Activated CD4-positive, alpha-beta T cell treated with anti-CD3 and anti-CD28 coated beads, Interleukin-2, amount 50 U/mL, for 24 hours (primary cell): ENCODE data around the gene FBXW12.

Source experiments
- DNase-seq, 2 donors: peaks; one replicate each; pipeline ENCODE4 v3.0.0-alpha.2; 2020; ENCODE audit warnings: low read depth in 1 of 2, low spot score in 1 of 2

The FBXW12 gene

DNA sequence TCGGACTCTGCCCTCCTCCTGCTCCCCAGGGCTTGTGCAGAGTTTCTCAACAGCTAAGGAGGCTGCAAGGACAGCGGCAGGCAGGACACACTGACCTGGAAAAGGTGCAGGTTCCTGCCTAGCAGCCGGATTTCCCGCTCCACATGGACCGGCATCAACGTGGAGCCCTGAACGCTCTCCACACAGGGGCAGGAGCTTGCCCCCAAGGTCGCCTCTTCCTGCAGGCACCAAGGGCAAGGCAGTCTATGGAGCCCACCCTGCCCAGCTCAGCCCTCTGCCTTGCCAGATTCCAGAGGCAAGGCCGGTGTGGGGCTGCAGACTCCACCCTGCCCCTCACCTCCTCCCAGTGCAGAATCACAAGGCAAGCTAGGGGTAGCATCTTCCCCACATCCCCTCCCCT lies 47.1 kb downstream of the FBXW12 start:
- no peak for DNase-seq

DNA sequence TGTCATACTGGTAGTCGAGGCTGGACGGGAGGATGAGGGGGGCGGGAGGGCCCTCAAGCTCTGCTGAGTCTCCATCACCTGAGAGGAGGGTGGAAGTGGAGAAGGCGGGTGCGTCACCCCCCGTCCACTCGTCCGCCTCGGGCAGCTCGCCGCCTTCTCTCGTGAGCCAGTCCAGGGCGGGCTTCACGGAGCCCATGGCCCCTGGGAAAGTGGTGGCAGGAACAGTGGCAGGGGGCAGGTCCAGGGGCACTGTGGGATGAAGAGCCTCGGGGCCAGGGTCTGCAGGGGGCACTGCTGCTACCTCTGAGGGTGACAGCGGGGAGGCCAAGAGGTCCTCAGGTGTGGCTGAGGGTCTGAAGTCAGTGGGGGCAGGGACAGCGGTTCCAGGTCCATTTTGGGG lies 47.6 kb downstream of the FBXW12 start:
- DNase-seq: no peak

DNA sequence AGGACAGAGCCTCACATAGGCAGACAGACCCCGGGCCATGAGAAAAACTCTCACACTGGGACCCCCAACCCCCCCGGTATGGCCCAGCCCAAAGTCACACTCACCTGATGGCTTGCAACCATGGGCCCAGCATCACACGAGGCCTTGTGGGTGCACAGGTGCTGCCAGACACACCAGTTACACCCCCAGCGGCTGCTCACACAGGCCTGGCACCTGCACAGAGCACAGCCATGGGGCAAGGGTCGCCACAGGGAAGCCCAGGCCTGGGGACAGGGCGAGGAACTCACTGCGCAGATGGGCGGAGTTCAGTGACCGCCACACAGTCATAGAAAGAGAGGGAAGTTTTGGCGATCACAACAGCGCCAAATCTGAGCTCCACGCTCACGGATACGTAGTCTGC lies 48.5 kb downstream of the FBXW12 start:
- no peak for DNase-seq

DNA sequence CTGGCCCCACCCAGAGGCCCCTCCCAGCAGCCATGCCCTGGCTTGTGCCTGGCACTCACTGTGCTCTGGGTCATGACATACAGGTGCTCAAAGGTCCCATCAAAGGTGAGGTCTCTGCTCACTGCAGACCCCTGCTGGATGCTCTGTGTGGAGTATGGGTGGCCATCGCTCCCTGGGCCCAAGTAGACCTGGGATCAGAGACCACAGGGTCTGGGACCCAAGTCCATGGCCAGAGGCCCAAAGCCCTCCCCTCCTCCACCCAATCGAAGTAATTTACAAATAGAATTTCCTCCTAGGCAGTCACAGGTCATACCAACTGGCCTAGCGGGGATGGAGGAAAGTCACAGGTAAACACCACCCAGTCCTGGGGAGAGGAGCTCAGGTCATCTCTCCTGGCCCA lies 50.3 kb downstream of the FBXW12 start:
- no peak for DNase-seq

DNA sequence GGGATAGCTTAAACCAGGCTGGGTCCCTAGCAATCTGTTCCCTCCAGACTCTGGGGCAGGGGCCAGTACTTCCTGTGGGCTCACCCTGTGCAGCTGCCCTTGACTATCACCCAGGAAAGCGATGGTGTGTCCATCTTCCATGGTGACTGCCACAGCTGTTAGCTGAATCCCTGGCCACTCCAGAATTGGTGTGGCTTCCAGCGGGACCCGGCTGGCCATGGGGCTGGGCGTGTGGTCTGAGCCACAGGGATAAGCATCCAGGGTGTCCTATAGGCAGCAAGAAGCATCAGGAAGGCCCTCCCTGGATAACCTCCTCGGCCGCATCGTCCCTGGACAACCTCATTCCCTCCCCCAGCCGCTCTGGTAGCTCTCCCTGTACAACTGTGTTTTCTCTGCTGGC lies 50.7 kb downstream of the FBXW12 start:
- DNase-seq: no peak

DNA sequence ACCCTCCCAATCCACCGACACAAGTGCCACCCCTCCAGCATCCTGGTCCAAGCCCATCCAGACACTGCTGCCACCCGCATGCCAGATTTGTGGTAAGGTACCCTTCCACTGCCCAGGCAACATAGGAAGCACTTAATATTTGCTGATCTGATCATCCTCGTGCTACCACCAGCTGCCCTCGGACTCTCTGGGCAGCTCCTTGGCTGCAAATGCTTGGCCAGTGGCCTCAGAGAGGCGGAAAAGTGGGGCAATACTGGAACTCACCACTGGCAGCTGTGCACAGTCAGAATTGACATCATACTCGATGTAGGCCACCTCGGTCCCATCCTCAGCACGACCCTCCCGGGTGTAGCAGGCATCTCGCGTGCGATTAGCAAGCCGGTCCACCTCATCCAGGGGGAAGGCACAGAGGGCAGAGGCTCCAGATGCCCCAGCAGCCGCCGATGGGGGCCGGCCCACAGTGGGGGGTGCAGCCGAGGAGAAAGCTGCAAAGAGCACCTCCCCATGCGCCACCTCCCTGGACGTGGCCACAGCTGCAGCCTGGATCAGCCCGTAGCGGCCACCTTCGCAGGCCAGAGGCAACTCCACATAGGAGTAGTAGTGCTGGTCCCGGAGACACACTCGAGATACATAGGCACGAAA lies 51.3 kb downstream of the FBXW12 start:
- DNase-seq: no peak

DNA sequence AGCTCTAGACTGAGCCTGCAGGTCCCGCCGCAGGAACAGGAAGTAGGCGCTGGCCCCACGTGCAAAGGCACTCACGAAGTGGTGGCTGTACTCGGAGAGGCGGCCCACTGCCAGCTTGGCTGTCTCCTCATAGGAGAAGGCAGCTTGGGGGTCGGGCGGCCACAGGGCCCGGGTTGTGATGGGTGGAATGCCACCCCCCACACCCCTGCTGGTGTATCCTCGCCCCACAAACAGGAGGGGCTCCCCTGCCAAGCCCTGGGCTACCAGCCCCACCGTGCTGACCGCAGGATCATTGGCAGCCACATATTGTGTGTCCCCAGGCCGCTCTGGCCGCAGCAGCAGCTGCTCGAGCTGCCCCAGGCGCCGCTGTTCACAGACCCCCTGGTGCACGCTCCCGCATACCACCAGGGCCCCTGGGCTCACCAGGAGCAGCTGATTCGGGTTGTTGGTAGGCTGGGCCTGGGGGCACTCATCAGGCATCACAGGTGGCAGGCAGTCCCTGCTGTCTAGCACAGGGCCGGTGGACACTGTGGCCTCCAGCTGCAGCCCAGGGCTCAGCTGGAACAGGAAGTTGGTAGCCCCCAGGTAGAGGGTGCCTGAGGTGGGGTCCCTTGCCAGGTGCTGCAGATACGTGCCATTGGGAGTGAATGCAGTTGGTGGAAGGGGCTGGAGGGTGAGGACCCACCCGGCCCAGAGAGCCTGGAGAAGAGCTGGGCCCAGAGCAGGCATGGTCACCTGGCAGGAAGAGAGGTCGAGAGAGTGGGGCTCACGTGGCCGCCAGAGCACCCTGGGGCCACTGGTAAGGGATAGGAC lies 52.1 kb downstream of the FBXW12 start:
- DNase-seq: no peak

DNA sequence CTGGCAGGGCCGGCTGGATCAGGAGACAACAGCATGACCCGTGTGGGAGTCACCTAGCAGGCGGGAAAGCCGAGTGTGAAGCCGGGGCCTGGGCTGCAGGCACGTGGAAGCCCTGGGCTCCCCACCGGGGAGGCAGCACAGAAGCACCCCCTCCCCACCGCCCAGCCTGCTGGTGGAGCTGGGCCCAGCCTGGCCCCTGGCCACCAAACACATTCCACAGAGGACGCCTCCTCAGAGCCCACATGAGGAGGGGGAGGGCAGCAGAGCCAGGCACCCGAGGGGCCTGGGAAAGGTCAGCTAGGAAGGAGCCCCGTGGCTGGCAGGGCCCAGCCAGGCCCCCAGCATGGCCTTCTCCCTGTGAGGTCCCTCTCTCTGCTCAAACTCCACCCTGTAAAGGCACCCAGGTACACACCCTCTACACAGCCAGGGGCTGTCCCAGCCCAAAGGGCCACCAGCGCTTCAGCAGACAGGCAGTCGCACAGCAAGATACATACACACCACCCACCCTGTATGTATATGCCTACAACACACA lies 53.3 kb downstream of the FBXW12 start:
- DNase-seq: no peak

DNA sequence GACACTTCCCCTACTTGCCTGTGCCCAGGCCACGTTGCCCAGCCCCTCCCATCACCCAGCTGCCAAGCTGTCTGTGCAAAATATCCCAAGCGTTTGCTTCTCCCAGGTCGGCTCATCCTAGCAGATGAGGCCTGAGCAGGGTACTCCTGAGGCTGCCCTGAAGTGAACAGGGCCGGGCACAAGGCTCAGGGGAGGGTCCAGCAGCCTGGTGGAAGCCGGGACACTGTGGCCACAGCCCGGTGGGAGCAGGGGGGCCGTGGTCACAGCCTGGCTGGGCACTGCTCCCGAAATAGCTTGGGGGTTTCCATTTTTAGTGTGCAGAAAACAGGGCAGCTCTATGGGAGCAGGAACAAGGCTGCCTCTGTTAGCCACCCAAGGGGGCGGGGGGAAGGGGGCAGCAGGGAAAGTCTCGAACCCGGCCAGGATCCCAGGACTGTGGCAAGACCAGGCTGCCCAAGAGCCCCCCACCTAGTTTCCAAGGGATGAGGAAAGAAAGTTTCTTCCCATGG lies 54.4 kb downstream of the FBXW12 start:
- DNase-seq: no peak

DNA sequence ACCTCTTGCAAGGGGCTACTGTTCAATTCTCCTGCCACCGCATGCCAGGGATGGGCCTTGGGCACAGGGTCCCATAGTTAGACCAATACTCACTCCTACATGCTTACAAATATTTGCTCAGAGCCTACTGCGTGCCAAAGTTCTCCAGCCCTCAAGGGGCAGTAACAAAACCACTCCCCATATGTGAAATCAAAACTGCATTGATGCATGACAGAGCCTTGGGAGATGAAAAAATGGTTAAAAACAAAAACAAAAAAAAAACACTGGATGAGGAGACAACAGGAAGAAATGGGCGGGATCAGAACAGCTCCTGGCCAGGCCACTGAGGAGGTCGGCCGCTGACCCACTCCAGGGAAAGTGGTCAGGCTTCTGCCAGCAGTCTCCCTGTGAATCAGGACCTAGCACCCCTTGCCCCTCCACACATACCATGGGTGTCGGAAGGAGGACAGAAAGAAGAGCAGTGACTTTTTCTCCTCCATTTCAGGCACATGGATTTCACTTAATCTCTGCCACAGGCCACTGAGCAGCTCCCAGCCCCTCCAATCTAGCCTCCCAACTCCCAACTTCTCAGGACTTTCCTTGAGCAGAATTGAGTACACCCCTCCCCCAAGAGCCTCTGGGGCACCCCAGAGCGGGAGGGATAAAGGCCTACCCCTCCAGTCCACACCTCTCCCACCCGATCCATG lies 55.1 kb downstream of the FBXW12 start:
- no peak for DNase-seq

DNA sequence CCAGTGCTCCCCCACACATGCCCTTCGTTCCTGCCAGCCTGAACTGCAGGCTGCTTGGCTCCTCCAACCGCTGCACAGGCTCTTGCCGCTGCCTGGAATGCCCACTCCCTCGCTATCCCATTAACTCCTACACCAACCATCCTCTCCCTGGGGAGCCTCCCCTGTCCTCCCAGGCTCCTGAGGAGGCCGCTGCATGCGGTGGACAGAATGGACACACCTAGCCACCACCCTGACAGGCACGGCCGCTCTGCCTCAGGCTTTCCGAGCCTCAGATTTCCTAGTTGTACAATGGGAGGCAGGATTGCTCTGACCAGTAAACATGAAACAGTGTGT lies 55.6 kb downstream of the FBXW12 start:
- no peak for DNase-seq

DNA sequence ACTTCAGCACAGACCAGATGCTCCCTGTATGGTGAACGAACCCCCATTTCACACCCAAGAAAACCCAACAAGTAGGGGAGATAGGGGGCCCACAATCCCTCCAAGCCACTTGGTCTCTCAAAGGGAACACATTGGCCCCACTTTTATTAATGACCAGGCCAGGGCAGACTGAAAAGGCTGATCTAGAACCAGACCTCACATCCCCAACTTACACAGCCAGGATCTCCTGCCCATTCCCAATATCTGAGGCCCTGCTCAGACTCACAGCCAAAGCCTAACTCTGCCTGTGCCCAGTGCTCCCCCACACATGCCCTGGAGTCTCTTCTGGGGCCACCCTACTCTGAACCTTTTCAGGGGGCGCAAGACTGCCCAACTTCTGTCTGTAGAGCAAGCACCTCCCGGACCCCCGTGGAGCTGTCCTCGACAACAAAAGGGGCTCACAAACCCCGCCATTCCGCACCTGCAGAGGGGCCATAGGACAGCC lies 56.1 kb downstream of the FBXW12 start:
- no peak for DNase-seq

DNA sequence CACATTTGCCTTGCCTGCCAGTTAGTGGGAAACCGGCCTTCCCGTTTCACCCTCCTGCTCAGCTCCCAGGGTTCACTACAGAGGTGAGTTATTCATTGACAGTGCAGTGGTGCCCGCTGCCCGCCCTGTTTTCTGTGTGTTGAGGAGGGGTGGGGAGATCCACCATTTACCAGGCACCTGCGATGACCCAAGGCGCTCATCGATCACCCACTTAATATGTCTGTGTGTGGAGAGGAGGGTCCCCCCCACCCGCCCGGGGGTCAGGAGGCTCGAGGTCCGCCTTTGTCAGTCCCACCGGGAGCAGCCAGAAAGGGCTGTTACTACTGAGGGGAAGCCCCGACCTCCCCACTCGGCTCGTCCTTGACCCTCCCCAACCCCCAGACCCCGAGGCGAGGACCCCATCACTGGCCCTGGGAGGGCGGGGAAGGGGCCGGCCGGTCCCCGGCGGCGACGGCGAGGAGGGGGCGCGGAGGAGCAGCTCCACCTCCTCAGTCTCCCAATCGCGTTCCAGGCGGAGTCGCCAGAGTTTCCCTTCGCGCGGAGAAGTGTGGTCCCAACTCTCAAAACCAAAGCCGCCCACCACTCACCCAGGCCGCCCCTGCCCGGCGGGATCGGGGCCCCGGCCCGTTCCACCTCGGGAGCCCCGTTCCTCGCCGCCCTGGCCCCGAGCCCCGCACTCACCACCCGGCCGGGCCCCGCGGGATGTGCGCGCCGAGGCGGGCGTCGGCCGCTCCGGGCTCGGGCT lies 56.7 kb downstream of the FBXW12 start:
- no peak for DNase-seq

DNA sequence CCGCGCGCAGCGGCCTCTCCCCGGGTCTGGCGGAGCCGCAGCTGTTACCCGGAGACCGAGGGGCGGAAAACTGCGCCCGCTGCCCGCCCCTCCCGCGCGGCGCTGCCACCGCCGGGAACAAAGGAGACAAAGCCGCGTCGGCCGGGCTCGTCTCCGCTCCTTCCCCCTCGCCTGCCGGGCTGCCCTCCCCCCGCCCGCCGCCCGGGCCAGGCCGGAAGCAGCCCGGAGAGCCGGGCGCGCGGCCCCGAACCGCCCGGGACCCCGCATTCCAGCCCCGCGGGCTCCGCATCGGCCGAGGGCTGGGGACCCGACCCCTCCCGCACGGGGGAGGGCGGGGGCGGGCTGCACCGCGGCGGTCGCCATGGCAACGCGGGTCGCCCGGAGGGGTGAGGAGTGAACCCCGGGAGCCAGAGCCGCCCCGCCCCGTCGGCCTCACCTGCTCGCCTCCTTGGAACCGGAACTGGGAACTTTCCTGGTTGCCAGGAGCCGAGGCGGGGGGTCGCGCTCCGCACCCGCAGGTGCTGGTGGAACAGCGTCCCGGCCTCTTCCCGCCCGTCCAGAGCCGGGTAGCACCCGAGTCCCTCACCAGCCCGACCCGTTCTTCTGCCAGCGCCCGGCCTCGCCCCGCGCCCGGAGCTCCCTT lies 57.4 kb downstream of the FBXW12 start:
- peak; percentile 27 to 32 for DNase-seq

DNA sequence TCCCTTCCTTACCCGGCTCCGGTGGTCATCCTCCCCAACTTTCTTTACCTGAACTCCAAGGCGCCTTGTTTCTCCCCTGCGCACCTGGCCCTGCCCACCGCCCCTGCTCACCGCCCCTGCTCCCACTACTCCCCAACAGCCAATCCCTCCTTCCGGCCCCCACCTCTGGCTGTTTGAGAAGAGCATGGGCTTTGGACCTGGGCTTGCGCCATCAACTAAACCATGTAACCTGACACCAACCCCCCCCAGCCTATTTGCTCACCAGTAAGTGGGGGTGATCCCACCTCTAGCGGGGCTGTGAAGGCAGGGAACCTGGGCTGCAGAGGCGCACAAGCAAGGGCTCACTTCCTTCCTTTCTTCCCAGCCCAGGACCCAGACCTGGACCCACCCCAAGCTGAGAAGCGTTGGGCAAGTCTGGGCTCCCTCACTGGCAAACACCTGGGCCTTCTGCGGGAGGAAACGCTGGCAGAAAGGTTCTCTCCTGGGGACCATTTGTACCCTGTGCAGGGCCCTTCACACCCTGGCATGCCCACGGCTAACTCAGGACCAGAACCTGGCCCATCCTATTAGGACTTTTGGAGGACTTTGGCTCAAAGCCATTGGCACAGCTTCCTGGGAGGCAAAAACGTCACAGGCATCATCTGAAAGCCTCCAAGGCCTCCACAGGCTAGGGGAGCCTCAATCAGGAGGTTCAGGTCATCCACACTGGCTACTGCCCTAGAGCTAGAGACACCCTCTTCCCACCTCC lies 58.1 kb downstream of the FBXW12 start, which contains the start of gene PLXNB1:
Gene PLXNB1, minus strand, starts transcription at position 127 of the 748 bp plus-strand sequence. CDS start 5,475 bp downstream, outside the sequence.
- DNase-seq: no peak

DNA sequence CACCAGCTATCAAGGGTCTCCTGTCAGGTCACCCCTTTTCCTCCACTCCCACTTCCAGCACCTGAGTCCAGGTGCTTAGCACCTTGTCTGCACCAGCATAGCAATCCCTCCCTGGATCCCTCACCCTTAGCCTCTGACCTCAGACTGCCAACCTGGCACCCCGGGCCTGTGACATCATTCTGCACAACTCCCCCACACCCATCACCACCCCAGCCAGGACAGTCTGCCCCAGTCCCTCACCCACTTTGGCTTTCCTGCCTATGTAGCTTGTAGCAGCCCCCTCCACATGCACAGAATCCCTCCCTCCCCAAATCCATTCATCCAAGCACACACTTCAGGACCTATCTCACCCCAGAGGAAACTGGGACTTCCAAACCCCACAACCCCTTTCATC lies 58.7 kb downstream of the FBXW12 start:
- DNase-seq: no peak

DNA sequence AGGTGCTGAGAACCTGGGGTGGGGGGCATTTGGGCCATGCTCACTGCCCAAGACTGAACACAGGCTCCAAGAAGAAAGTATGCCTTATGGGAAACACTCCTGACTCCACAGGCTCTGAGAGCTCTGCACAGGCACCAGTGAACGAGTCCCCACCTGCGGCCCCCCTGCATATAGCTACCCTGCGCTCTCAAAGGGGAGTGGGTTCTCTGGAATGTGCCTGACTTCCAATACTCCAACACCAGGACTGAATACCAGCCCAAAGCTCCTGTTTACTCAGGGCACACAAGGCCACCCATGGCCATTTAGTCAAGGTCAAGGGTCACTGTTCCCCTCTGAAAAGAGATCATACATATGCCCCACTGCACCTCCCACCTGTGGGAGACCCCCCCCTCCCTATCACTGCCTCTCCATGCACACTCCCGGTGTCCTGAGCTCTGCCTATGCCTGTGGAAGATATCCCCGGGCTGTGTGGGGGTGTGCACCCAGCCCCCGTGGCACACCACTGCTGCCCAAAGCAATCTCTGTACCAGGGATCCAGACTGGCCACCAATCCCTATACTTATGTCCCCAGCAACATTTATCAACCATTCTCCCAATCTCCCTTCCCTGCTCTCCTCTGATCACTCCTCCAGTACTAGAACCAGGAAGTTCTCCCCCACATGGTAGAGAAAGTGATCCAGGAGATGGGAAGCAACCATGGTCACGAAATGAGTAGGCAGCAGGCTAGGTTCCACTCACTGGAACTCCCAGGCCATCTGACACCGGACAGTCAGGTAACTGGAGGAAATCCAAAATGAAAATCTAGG lies 59.4 kb downstream of the FBXW12 start:
- no peak for DNase-seq

DNA sequence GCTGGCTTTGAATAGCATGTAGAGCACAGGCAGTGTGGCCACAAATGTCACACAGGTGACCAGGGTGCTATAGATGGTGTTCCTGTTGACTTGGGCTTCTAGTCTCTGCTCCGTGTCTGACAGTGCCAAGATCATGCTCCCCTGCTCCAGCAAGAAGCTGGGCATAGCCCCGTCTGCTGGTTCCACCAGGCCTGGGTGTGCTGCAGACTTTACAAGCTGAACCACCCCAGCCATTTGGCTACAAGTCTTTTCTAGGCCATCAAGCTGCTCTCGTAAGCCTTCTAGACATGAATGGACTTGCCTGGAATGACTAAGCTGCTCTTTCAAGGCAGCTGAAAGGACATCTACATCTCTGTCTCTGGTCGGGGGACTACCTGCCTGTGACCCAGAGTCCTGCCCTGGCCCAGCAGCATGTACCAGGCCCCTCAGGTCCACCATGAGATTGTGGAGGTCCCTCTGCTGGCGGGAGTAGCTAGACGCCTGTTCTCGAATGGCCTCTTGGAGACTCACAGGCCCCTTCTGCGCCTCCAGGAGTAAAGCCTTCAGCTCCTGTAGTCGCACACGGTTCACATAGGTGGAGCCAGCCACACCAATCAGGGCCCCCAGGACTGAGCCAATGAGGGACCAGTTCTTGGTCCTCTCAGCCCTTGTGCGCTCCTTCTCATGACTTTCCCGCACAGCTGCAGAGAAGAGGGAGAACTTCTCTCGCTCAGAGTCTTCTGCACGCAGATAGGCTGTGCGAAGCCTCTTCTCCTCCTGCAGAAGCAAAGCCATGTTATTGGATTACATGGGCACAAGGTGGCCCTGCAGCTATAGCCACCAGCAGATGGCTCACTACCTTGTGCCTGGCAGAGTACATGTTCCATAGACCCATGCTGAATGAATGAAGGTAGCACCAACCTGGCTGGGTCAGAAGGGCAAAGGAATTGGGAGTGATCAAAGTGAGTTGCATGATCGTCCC lies 60.7 kb downstream of the FBXW12 start:
- DNase-seq: no peak
